ENCODE results near the gene SLAMF1. TPM values are rescaled to one million over a fixed set of nuclear protein-coding genes. Genes with fewer than 3 reads are reported as not detected.

SLAMF1 gene
- total RNA-seq, 4 donors from 2014 or later, result 1.1 to 2.2 (median 1.7) TPM; not detected in 1

- H3K36me3 ChIP-seq, result peaks cover 0 to 3% (median 0%) of the 10 kb centered on the region in 3 donors
- H3K27me3 ChIP-seq, result peaks cover 0 to 11% (median 0%) of the 10 kb centered on the region in 4 donors
- H3K9me3 ChIP-seq, result no peaks in the 10 kb centered on the region
- 33 to 39% methylated on average over 4 to 5 of the region's 6 CpGs for WGBS, 2 donors
- no peak for TF ChIP-seq POLR2A (IDR thresholded peaks at IDR 0.05)
- TF ChIP-seq CTCF (IDR thresholded peaks at IDR 0.05), result peak; percentile 57 to 78 (median 64)
- no peak overlapping the region for H3K4me3 ChIP-seq
- intact Hi-C loops (cut with DNase I), result loop anchor here (10.0 kb wide), 2 partner anchors 159 to 279 kb away; partner anchors contain the start of gene ITLN2
- peaks cover 4 to 30% (median 10%) of the 10 kb centered on the region in 3 donors for H3K4me1 ChIP-seq
- DNase-seq, result no peak
- H3K27ac ChIP-seq, result peak overlapping the region in 1 of 4 donors; percentile 39
Observed at GRCh38 chr1:160675641-160676410, 29.0 kb upstream of the SLAMF1 start.

- Histone ChIP-seq H3K4me3 (no peak overlapping the region), H3K9me3 (peaks cover 0 to 4% (median 0%) of the 10 kb centered on the region in 3 donors), H3K27me3 (peaks cover 0 to 7% (median 0%) of the 10 kb centered on the region in 4 donors), H3K4me1 (peaks cover 4 to 30% (median 10%) of the 10 kb centered on the region in 3 donors), H3K36me3 (no peaks in the 10 kb centered on the region), H3K27ac (no peak overlapping the region)
- no peak for DNase-seq
- intact Hi-C loops (cut with DNase I), result loop anchor here (10.0 kb wide), 2 partner anchors 160 to 280 kb away; partner anchors contain the start of gene ITLN2
- WGBS, 2 donors, result 68 to 69% methylated on average over 2 of the region's 2 CpGs
- TF ChIP-seq CTCF (IDR thresholded peaks at IDR 0.05) (no peak), POLR2A (IDR thresholded peaks at IDR 0.05) (no peak)
Observed at GRCh38 chr1:160674415-160674814, 27.6 kb upstream of the SLAMF1 start.

- Histone ChIP-seq H3K4me3 (no peak overlapping the region), H3K4me1 (peaks cover 4 to 30% (median 10%) of the 10 kb centered on the region in 3 donors), H3K27me3 (peaks cover 0 to 4% (median 0%) of the 10 kb centered on the region in 4 donors), H3K9me3 (peaks cover 0 to 7% (median 0%) of the 10 kb centered on the region in 3 donors), H3K27ac (peak overlapping the region in 1 of 4 donors; percentile 37), H3K36me3 (no peaks in the 10 kb centered on the region)
- 42 to 51% methylated on average over 4 to 6 of the region's 6 CpGs for WGBS, 2 donors
- TF ChIP-seq CTCF (IDR thresholded peaks at IDR 0.05) (no peak), POLR2A (IDR thresholded peaks at IDR 0.05) (no peak)
- DNase-seq, result no peak
- intact Hi-C loops (cut with DNase I), result loop anchor here (10.0 kb wide), 2 partner anchors 162 to 282 kb away; partner anchors contain the start of gene ITLN2
Observed at GRCh38 chr1:160672789-160673695, 26.2 kb upstream of the SLAMF1 start.

GRCh38 chr1:160671603-160672517, 25.0 kb upstream of the SLAMF1 start:
- TF ChIP-seq CTCF (IDR thresholded peaks at IDR 0.05) (no peak), POLR2A (IDR thresholded peaks at IDR 0.05) (no peak)
- peaks cover 0 to 7% (median 0%) of the 10 kb centered on the region in 3 donors for H3K9me3 ChIP-seq
- intact Hi-C loops (cut with DNase I), result loop anchor here (10.0 kb wide), 2 partner anchors 163 to 283 kb away; partner anchors contain the start of gene ITLN2
- no peak overlapping the region for H3K4me3 ChIP-seq
- H3K4me1 ChIP-seq, result peaks cover 4 to 30% (median 10%) of the 10 kb centered on the region in 3 donors
- H3K27me3 ChIP-seq, result no peaks in the 10 kb centered on the region
- 49 to 57% methylated on average over 3 of the region's 3 CpGs for WGBS, 2 donors
- no peak overlapping the region for H3K27ac ChIP-seq
- H3K36me3 ChIP-seq, result no peaks in the 10 kb centered on the region
- no peak for DNase-seq
